ENCODE results near the gene SLIT1.

DNA sequence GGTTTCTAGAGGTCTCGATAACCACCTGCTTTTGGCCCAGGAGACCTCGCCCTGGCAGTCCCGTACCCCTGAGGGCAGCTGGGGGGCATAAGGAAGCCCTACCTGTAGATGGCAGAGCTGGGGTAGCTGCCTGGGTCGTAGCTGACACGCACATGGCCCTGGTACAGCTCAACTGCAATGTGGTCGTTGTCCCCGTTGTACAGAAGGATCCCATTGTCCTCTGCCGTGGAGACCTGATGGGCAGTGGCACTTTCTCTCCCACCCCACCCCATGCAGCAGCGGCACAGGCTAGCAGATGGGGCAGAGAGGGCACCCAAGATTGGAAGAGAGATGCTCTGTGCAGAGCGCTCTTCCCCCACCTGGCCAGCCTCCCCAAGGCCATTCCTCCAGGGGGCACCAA, 181.2 kb downstream of the SLIT1 start:
- TF ChIP-seq, protein P1, sequence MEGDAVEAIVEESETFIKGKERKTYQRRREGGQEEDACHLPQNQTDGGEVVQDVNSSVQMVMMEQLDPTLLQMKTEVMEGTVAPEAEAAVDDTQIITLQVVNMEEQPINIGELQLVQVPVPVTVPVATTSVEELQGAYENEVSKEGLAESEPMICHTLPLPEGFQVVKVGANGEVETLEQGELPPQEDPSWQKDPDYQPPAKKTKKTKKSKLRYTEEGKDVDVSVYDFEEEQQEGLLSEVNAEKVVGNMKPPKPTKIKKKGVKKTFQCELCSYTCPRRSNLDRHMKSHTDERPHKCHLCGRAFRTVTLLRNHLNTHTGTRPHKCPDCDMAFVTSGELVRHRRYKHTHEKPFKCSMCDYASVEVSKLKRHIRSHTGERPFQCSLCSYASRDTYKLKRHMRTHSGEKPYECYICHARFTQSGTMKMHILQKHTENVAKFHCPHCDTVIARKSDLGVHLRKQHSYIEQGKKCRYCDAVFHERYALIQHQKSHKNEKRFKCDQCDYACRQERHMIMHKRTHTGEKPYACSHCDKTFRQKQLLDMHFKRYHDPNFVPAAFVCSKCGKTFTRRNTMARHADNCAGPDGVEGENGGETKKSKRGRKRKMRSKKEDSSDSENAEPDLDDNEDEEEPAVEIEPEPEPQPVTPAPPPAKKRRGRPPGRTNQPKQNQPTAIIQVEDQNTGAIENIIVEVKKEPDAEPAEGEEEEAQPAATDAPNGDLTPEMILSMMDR (IDR thresholded peaks at IDR 0.05; ENCODE audit: insufficient read depth, low read length, poor library complexity, severe bottlenecking) = no peak
- no peak for TF ChIP-seq EZH2phosphoT487 (conservative IDR thresholded peaks at IDR 0.05; ENCODE audit: low read length)

All from SU-DHL-6 (cell line).